HTR-8/SVneo (cell line): Measurements from ENCODE around the gene TMEM248.
"Not testable (repeated sequence)": the region's sequence is repeated elsewhere in the genome, so short reads cannot be mapped to it uniquely, and the experiment has no call there.

Experiments
- DNase-seq: peaks from one replicate; pipeline ENCODE4 v3.0.0; 2011; ENCODE audit warnings: low spot score, mixed read lengths; ENCODE audit not compliant: insufficient read length
- FAIRE-seq: peaks from 2 replicates; lab custom pipeline; 2011; peaks lifted over from hg19 to GRCh38; lab: Jason Lieb, UNC

TMEM248 gene

GRCh38 chr7:66920769-66921395 lies at the start of gene TMEM248:
TSS of gene TMEM248 (plus strand) at chr7:66921225. CDS start at chr7:66941866, 20,641 bp downstream.
- FAIRE-seq (peak; percentile 91), DNase-seq (peak; percentile 67)

DNA sequence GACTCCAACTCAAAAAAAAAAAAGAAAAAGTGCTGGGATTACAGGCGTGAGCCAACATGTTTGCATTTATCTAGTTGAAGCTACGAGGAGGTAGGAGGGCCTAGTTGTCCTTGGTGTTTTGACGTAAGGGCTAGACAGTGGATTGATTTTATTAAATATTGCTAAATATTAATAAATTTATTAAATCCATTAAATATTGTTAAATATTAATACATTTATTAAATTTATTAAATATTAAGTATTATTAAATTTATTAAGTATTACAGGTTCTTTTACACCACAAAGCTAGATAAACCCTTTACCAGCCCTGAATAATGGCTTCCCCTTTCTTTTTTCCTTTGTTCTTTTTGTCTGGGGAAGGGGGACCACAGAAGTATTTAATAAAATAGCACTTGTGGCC lies 47.5 kb upstream of the TMEM248 start:
- no peak for FAIRE-seq
- DNase-seq, result no peak

DNA sequence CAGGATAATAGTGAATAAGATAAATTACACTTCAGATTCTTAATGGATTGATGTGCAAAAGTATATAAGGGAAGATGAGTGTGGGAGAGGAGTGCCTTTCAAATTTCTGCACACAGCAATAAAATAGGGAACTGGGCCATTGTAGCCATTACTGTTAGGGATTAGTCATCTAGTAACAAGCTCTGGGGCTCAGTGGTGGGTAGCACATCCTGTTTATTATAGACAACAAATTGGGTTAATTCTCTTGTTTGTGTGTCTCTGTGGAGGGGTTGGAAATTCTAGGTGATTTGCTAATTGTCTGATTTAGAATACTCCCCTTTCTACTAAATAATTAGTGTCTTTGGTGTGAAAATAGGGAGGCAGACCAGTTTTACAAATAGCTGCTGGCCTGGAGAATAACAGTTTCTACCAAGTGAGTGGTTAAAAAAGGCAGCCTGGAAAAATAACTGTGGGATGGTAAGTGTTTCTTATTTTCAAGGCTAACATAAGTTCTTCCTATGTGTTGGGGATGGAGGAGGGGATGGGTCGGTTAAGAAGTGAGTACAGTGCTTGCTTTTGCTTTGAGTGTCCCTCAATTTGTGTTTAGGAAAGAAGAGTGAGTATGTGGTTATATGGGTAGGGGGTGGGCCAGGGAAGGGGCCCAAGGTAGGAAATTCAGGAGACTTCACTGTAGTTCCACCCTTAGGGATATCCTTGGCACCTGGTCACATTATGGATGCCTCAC lies 43.3 kb upstream of the TMEM248 start:
- FAIRE-seq (no peak), DNase-seq (no peak)

DNA sequence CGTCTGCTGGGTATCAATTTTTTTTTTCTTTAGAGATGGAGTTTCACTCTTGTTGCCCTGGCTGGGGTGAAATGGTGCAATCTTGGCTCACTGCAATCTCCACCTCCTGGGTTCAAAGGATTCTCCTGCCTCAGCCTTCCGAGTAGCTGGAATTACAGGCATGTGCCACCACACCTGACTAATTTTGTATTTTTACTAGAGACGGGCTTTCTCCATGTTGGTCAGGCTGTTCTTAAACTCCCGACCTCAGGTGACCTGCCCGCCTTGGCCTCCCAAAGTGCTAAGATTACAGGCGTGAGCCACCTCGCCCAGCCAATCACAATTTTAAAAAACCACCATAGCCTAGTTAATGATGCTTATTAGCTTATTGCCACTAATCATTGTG lies 42.7 kb upstream of the TMEM248 start:
- not testable (repeated sequence) for DNase-seq, FAIRE-seq

- FAIRE-seq (no peak), DNase-seq (no peak)
Observed at GRCh38 chr7:66880053-66880452, 41.0 kb upstream of the TMEM248 start.

- FAIRE-seq, DNase-seq: not testable (repeated sequence)
Observed at GRCh38 chr7:66880577-66880976, 40.4 kb upstream of the TMEM248 start.

GRCh38 chr7:66883716-66884115 lies 37.3 kb upstream of the TMEM248 start:
- FAIRE-seq, result no peak

GRCh38 chr7:66884556-66884955 lies 36.5 kb upstream of the TMEM248 start:
- DNase-seq, FAIRE-seq: not testable (repeated sequence)

More at GRCh38 chr7:66883716-66884115, 37.3 kb upstream of the TMEM248 start:
- DNase-seq, result no peak

DNA sequence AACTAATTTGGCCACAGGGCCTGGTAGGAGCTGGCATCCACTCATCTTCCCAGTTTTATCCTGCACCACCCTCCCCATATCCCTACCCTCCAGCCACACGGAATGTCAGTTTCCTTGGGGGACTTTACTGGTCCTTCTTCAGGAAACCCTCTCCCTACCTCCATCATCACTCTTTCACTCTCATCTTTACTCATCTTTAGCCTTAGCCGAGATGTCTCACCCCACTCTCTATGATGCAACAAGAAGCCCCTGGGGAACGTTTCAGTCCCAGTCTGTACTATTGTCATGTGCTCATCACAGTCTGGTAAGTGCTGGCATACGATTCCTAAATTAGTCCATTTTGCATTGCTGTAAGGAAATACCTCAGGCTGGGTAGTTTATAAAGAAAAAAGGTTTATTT lies 34.9 kb upstream of the TMEM248 start:
- FAIRE-seq, result no peak
- DNase-seq, result no peak

- FAIRE-seq, DNase-seq: not testable (repeated sequence)
Observed at GRCh38 chr7:66888223-66888622, 32.8 kb upstream of the TMEM248 start.

GRCh38 chr7:66894463-66895080 lies 26.5 kb upstream of the TMEM248 start:
- DNase-seq, result no peak
- FAIRE-seq, result no peak

DNA sequence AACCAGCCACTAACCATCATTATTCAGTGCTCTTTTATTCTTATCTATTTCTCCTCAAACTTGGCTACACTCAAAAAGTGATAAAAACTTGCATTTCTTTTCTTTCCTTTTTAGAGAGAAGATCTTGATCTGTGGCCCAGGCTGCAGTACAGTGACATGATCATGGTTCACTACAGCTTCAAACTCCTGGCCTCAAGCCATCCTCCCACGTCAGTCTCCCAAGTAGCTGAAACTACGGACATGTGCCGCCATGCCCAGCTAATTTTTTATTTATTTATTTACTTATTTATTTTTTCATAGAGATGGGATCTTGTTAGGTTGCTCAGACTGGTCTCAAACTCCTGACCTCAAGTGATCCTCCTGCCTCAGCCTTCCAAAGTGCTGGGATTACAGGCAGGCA lies 24.6 kb upstream of the TMEM248 start:
- FAIRE-seq, result no peak
- DNase-seq, result no peak

- FAIRE-seq (no peak), DNase-seq (no peak)
Observed at GRCh38 chr7:66899552-66900280, 21.3 kb upstream of the TMEM248 start.

GRCh38 chr7:66901941-66902843 lies 18.8 kb upstream of the TMEM248 start:
- DNase-seq (no peak), FAIRE-seq (no peak)

GRCh38 chr7:66902844-66903180 lies 18.2 kb upstream of the TMEM248 start:
- DNase-seq (no peak), FAIRE-seq (no peak)

GRCh38 chr7:66903360-66904062 lies 17.5 kb upstream of the TMEM248 start:
- no peak for FAIRE-seq
- no peak for DNase-seq

DNA sequence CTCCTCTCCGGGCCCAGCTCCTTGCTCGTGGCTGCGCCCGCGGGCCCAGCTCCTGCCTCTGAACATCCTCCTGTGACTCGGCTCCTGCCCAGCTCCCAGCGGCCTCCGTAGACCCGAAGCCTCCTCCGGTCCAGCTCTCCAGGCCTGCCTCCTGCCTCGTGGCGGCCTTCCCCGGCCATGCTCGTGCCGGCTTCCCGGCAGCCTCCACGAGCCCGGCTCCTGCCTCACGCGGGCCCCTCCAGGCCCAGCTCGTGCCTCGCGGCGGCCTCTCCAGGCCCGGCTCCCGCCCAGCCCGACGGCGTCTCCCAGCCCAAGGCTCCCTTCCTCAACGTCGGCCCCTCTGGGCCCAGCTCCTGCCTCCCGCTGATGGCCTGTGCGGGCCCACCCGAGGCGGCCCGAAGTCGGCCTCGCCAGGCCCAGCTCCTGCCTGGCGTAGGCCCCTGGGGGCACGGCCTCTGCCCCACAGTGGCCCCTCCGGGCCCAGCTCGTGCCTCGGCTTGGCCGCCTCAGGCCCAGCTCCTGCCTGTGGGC lies 16.9 kb upstream of the TMEM248 start:
- FAIRE-seq (no peak), DNase-seq (no peak)

DNA sequence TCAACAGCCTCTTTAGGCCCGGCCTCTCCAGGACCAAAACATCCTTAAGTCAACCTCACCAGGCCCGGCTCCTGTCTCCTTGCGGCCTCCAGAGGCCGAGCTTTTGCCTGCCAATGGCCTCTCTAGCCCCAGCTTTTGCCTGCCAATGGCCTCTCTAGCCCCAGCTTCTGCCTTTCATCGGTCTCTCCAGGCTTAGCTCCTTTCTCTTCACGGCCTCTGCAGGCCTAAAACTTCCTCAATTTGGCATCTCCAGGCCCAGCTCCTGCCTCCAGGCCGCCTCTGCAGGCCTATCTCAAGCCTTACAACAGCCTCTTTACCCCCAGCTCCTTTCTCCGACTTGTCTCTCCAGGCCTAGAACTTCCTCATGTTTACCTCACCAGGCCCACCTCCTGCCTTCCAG lies 15.7 kb upstream of the TMEM248 start:
- DNase-seq, result no peak
- FAIRE-seq, result no peak

GRCh38 chr7:66905689-66906088 lies 15.3 kb upstream of the TMEM248 start:
- FAIRE-seq (no peak), DNase-seq (no peak)
